Skeletal muscle tissue (tissue), 4 donors: Measurements from ENCODE around the gene ABHD4. TPM values are rescaled to one million over a fixed set of nuclear protein-coding genes. Genes with fewer than 3 reads are reported as not detected.

Source experiments
- H3K27ac ChIP-seq: one replicate; pipeline ENCODE4 v1.7.0; 2013; ENCODE audit warnings: mild to moderate bottlenecking, low read depth, low read length, inconsistent platforms
- H3K27me3 ChIP-seq, 3 donors: one replicate each; pipeline ENCODE4 v1.7.0; 2013; ENCODE audit warnings: low read length in 3 of 3; ENCODE audit not compliant: control insufficient read depth in 3 of 3, insufficient read depth in 3 of 3
- H3K36me3 ChIP-seq, 3 donors: one replicate each; pipeline ENCODE4 v1.7.0; 2013; ENCODE audit warnings: low read length in 3 of 3; ENCODE audit not compliant: control insufficient read depth in 3 of 3, insufficient read depth in 3 of 3
- H3K4me1 ChIP-seq, 3 donors: one replicate each; pipeline ENCODE4 v1.7.0; 2013; ENCODE audit warnings: low read length in 3 of 3, mild to moderate bottlenecking in 3 of 3; ENCODE audit not compliant: control insufficient read depth in 3 of 3, insufficient read depth in 3 of 3
- H3K4me3 ChIP-seq, 3 donors: one replicate each; pipeline ENCODE4 v1.7.0; 2013; ENCODE audit warnings: low read length in 3 of 3
- H3K9ac ChIP-seq, 3 donors: one replicate each; pipeline ENCODE4 v1.7.0; 2013; ENCODE audit warnings: low read length in 3 of 3, mild to moderate bottlenecking in 3 of 3, moderate library complexity in 2 of 3, low read depth in 1 of 3
- H3K9me3 ChIP-seq, 3 donors: one replicate each; pipeline ENCODE4 v1.7.0; 2013; ENCODE audit warnings: low read length in 3 of 3; ENCODE audit not compliant: control insufficient read depth in 3 of 3
- total RNA-seq: library from RNA; depleted of rRNA; stranded (reverse); fragments of >200 nt; gene quantifications from one replicate; pipeline ENCODE4 v1.2.3, GENCODE V29; 2014
- donor health status: Osteomylitis.

ABHD4 gene
- total RNA-seq, 1 donor from 2014 or later: 3.7 TPM

- peaks cover 0 to 31% (median 29%) of the 10 kb centered on the region in 3 donors for H3K36me3 ChIP-seq
- peak overlapping the region in 1 of 3 donors; percentile 27 for H3K9ac ChIP-seq
- H3K4me3 ChIP-seq: no peak overlapping the region
Measured at GRCh38 chr14:22570132-22570949, 27.8 kb upstream of the ABHD4 start.

GRCh38 chr14:22572562-22573058, 25.5 kb upstream of the ABHD4 start:
- Histone ChIP-seq H3K4me3 (no peak overlapping the region), H3K9ac (no peak overlapping the region), H3K27me3 (no peaks in the 10 kb centered on the region), H3K9me3 (no peaks in the 10 kb centered on the region), H3K36me3 (peaks cover 0 to 29% (median 28%) of the 10 kb centered on the region in 3 donors), H3K4me1 (peaks cover 7 to 13% (median 10%) of the 10 kb centered on the region in 3 donors), H3K27ac (no peak overlapping the region)

More at GRCh38 chr14:22570132-22570949, 27.8 kb upstream of the ABHD4 start:
- Histone ChIP-seq H3K27me3 (no peaks in the 10 kb centered on the region), H3K9me3 (no peaks in the 10 kb centered on the region), H3K4me1 (peaks cover 9 to 26% (median 18%) of the 10 kb centered on the region in 3 donors), H3K27ac (no peak overlapping the region)

GRCh38 chr14:22573804-22574203, 24.3 kb upstream of the ABHD4 start:
- H3K4me3 ChIP-seq: no peak overlapping the region
- H3K9me3 ChIP-seq: no peaks in the 10 kb centered on the region
- H3K9ac ChIP-seq: no peak overlapping the region
- H3K27me3 ChIP-seq: no peaks in the 10 kb centered on the region
- peaks cover 7 to 10% (median 7%) of the 10 kb centered on the region in 3 donors for H3K4me1 ChIP-seq
- peaks cover 0 to 29% (median 28%) of the 10 kb centered on the region in 3 donors for H3K36me3 ChIP-seq
- no peak overlapping the region for H3K27ac ChIP-seq

GRCh38 chr14:22577334-22577908, 20.7 kb upstream of the ABHD4 start:
- H3K9ac ChIP-seq: no peak overlapping the region
- no peak overlapping the region for H3K4me3 ChIP-seq
- no peaks in the 10 kb centered on the region for H3K27me3 ChIP-seq
- H3K27ac ChIP-seq: no peak overlapping the region
- H3K36me3 ChIP-seq: peaks cover 0 to 25% (median 23%) of the 10 kb centered on the region in 3 donors
- H3K4me1 ChIP-seq: peaks cover 0 to 3% (median 0%) of the 10 kb centered on the region in 3 donors
- H3K9me3 ChIP-seq: no peaks in the 10 kb centered on the region

- H3K27ac ChIP-seq: no peak overlapping the region
- H3K4me3 ChIP-seq: no peak overlapping the region
Measured at GRCh38 chr14:22579236-22579635, 18.9 kb upstream of the ABHD4 start.

GRCh38 chr14:22579881-22580280, 18.2 kb upstream of the ABHD4 start:
- H3K27ac ChIP-seq: no peak overlapping the region
- no peaks in the 10 kb centered on the region for H3K9me3 ChIP-seq
- no peak overlapping the region for H3K9ac ChIP-seq
- no peak overlapping the region for H3K4me3 ChIP-seq
- H3K27me3 ChIP-seq: no peaks in the 10 kb centered on the region
- peaks cover 0 to 4% (median 4%) of the 10 kb centered on the region in 3 donors for H3K36me3 ChIP-seq
- peaks cover 0 to 5% (median 3%) of the 10 kb centered on the region in 3 donors for H3K4me1 ChIP-seq

More at GRCh38 chr14:22579236-22579635, 18.9 kb upstream of the ABHD4 start:
- Histone ChIP-seq H3K27me3 (no peaks in the 10 kb centered on the region), H3K9ac (no peak overlapping the region), H3K9me3 (no peaks in the 10 kb centered on the region), H3K36me3 (peaks cover 0 to 10% (median 10%) of the 10 kb centered on the region in 3 donors), H3K4me1 (peaks cover 0 to 4% (median 3%) of the 10 kb centered on the region in 3 donors)

- Histone ChIP-seq H3K4me3 (no peak overlapping the region), H3K9me3 (no peaks in the 10 kb centered on the region), H3K4me1 (peaks cover 0 to 5% (median 3%) of the 10 kb centered on the region in 3 donors), H3K27me3 (no peaks in the 10 kb centered on the region), H3K9ac (no peak overlapping the region), H3K27ac (no peak overlapping the region), H3K36me3 (peaks cover 0 to 2% (median 0%) of the 10 kb centered on the region in 3 donors)
Measured at GRCh38 chr14:22580625-22581024, 17.5 kb upstream of the ABHD4 start.

- Histone ChIP-seq H3K36me3 (peaks cover 0 to 5% (median 0%) of the 10 kb centered on the region in 3 donors), H3K27ac (no peak overlapping the region), H3K9ac (no peak overlapping the region), H3K4me1 (peaks cover 9 to 25% (median 18%) of the 10 kb centered on the region in 3 donors), H3K9me3 (no peaks in the 10 kb centered on the region), H3K4me3 (no peak overlapping the region), H3K27me3 (no peaks in the 10 kb centered on the region)
Measured at GRCh38 chr14:22583994-22584393, 14.1 kb upstream of the ABHD4 start.

- Histone ChIP-seq H3K4me3 (no peak overlapping the region), H3K27ac (no peak overlapping the region)
Measured at GRCh38 chr14:22587247-22587646, 10.9 kb upstream of the ABHD4 start.

More at GRCh38 chr14:22587247-22587646, 10.9 kb upstream of the ABHD4 start:
- no peaks in the 10 kb centered on the region for H3K27me3 ChIP-seq
- H3K36me3 ChIP-seq: peaks cover 0 to 5% (median 0%) of the 10 kb centered on the region in 3 donors
- H3K4me1 ChIP-seq: peaks cover 16 to 32% (median 25%) of the 10 kb centered on the region in 3 donors
- H3K9me3 ChIP-seq: no peaks in the 10 kb centered on the region
- no peak overlapping the region for H3K9ac ChIP-seq
